NCI-H2171 (cell line): ENCODE measurements around the gene C7orf57.
"Not testable (repeated sequence)": the region's sequence is repeated elsewhere in the genome, so short reads cannot be mapped to it uniquely, and the experiment has no call there.

Source experiments
- DNase-seq: peaks from one replicate; lab custom pipeline; 2025; lab: John Stamatoyannopoulos, UW

The C7orf57 gene

DNA sequence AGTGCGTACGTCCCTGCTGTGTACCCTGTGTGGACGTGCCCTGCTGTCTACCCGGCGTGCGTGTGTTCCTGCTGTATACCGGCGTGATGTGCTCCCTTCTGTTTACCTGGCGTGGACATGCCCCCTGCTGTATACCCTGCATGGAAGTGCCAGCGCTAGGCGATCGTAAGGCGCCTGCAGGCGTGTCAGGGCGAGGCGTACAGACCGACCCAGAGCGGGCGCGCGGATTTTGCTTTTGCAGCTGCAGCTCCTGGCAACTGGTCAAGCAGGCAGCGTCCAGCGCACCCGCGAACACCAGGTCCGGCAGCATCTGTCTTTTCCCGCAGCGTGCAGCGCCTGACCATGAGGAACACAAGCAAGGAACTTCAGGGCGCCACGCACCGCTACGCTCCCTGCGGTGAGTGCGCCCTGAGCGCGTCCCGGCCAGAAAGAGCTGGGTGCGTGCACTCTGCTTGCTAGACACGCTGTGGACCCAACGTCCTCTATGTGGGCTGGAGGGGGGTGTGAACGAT, 680 bp downstream of the C7orf57 start:
- no peak for DNase-seq

- DNase-seq: no peak
These were observed 3.6 kb downstream of the C7orf57 start for GRCh38 chr7:48038815-48039506.

DNA sequence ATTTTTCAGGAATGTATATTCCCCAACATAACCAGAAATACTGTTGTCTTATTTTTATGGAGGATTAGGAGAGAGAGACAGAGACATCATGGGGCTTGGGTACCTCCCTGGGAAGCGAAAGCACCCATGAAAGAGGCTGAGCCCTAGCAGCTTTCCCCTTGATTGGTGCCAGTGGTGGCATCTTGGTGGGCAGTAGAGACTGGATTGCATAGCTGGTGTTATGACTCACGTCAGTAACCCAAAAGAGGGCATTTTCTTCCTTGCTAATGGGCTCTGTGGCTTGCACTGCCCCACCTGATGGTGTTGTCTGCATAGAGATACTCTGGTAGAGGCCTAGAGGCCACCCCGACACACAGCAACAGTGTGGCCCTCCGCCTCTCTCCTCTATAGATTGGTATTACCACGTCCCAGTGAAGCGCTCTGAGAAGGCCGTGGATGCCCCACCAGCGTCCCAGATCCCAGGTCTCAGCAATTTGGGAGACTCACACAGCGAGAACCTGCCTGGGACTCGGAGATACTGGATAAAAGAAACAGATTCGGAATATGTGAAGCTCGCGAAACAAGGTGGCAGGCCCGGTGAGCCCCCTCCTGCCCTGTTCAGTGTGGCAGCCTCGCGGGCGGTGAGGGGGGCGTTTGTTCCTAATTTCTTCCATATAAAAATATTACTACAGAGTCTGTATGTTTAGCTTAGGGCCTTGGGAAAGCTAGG, 5.8 kb downstream of the C7orf57 start:
- DNase-seq: no peak

GRCh38 chr7:48041653-48041970, 6.3 kb downstream of the C7orf57 start:
- DNase-seq: no peak

GRCh38 chr7:48042216-48042615, 6.9 kb downstream of the C7orf57 start:
- no peak for DNase-seq

GRCh38 chr7:48042636-48043035, 7.3 kb downstream of the C7orf57 start:
- DNase-seq: no peak

DNA sequence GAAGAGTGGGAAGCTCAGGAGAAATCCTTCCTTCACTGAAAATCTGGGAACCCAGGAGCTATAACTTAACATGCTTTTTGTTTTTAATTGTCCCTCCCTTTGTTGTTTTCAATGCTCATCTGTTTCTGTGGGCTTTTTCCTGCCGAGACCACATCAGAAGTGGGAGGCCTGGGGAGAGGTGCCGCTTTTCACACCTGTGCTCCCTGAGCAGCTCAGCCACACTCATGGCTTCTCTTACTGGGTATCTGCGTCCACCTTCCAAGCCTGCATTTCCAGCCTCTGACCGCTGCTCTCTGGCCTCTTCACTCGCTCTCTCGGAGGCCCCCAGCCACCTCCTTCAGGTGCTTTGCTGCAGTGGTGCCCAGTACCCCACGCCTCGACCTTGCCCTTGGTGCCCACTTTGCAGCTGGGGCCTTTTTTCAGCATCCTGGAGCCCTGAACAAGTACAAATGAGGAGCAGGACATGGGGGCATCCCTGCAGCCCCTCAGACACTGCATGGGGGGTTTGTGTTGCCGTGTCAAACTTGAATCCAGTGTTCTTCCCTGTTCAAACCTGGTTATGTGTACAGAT, 9.9 kb downstream of the C7orf57 start:
- no peak for DNase-seq

DNA sequence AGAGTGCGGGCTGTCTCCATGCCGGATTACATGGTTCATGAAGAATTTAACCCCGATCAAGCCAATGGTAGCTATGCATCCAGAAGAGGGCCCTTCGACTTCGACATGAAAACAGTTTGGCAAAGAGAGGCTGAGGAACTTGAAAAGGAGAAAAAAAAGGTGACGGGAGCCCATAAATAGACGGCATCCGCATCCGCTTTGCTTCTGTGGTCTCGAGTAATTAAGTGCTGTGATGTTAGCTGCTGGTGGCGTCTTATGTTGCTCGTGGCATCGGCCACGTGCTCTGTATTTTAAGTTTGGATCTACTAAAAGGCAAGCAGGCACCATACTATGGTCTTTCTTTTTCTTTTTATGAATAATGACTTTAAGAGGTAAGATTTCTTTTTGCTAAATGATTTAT, 11.1 kb downstream of the C7orf57 start:
- no peak for DNase-seq

- no peak for DNase-seq
These were observed 12.8 kb downstream of the C7orf57 start for GRCh38 chr7:48048113-48048512.

DNA sequence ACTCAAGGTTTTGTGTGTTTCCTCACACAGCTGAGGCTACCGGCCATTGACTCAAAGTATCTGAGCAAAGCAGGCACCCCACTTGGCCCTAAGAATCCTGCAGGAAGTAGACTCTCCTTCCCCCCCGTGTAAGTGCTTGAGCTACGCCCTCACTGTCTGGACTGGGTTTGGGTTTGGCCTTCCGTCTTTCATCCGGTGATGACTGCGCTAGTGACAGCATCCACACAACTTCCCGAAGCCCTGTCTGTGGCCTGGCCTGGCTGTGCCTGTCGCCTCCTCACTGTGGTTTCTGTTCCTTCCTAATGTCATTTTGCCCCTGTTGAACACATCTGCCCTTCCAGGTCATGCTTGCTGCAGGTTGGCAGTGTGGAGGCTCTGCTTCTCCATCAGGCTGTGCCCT, 14.5 kb downstream of the C7orf57 start:
- DNase-seq: no peak

GRCh38 chr7:48052748-48053147, 17.4 kb downstream of the C7orf57 start:
- DNase-seq: no peak

DNA sequence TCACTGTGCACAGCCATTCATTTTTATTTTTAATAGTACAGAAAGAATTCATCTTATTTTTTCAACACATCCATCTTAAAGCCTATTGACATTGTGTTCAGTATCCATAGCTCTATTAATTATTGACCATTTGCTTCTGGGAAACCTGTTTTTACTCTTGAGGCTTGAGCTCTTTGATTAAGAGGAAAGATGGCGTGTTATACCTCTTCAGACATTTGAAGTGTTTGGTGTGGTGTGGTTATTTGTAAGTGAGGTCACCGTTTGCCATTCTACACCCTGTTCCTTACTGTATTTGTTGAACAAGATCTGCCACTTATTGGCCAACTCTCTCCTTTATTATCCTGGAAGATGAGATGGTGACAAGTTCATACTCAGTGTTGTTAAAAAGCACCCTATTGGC, 18.4 kb downstream of the C7orf57 start:
- no peak for DNase-seq

DNA sequence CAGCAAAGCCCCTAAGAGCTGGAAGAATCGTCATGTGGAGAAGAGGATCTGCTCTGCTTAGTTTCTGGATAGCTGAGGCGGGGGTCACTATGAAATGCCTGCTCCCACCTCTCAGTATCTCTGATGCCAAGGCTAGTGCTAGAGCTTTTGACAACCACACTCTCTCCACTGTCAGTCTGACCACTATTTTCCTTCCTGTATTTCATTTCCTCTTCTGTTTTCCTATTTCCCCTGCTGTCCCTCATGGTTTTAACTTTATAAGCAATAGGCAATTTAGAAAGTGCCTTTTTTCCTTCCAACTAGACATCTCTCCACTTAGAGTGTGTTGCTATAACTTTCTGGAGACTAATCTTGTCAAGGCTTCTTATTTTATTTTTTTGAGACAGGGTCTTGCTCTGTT, 23.6 kb downstream of the C7orf57 start:
- no peak for DNase-seq

DNA sequence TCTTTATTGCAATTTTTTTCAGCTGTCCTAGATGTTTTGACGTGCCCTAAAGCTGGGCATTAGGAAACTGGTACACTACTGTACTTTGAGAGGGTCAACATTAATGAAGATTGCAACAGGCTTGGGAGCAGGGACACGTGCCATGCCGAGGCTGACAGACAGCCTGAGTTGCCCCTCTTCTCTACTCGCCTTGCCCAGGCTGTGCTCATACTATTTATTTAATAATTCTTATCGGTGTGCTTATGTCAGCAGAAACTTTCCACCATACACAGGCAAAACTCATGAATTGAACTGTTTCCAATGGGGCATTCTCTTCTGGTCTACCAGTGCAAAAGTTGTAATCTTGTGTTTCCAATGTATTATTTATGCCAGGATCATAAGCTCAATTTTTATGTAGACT, 24.4 kb downstream of the C7orf57 start:
- DNase-seq: no peak

- no peak for DNase-seq
These were observed 28.6 kb downstream of the C7orf57 start for GRCh38 chr7:48063985-48064384.

GRCh38 chr7:48067475-48067874, 32.1 kb downstream of the C7orf57 start:
- no peak for DNase-seq

GRCh38 chr7:48074204-48074654, 38.9 kb downstream of the C7orf57 start:
- no peak for DNase-seq

GRCh38 chr7:48077423-48077822, 42.1 kb downstream of the C7orf57 start:
- DNase-seq: no peak

- no peak for DNase-seq
These were observed 43.1 kb downstream of the C7orf57 start for GRCh38 chr7:48078470-48078869.

GRCh38 chr7:48082378-48082777, 47.0 kb downstream of the C7orf57 start:
- not testable (repeated sequence) for DNase-seq

DNA sequence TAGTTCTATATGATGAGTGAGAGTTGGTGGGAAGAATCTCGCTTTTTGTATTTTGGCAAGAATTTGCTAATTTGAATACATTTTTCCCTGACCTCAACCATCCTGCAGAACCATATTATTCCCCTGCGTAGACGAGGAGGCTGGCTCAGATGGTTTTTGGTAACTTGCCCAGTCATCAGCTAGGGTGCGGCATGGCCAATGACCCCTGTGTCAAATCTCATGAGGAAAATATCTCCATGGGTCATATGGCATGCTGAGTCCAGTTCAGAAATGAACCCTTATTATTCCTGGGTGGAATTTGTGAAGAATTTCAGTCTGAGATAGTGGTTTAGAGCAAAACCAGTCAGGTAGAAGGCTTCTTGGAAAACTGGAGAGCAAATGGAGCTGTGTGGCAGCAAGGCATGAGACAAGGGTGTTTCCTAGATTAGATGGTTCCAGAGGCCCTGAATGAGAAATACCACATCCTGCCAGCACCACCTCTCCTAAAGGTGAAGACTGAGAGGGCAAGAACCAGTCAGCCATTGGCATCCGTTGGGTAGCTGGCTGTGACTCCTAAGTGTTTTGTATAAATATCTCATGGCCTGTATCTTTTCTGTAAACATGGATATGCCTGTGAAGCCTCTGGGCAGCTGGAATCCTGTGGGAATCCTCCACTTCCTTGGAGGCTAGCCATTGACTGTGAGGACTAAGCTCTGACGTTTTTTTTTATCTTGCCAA, 47.9 kb downstream of the C7orf57 start:
- DNase-seq: no peak

GRCh38 chr7:48084727-48085432, 49.5 kb downstream of the C7orf57 start:
- no peak for DNase-seq
